Stimulated activated effector memory CD8-positive, alpha-beta T cell treated with anti-CD3 and anti-CD28 coated beads, Interleukin-12 subunit alpha, Interleukin-12 subunit beta, amount 100 ng/mL, for 72 hours (primary cell): Measurements from ENCODE around the gene SELENOF.

Experiments used
- ATAC-seq: fragments of 150-1000 bp; cut with Tn5 transposase; 2 replicates; pipeline ENCODE4 v1.10.0; 2021
- DNase-seq, 2 donors: peaks; one replicate each; pipeline ENCODE4 v3.0.0; 2021 to 2022; ENCODE audit warnings: low spot score in 2 of 2
- H3K27ac Mint-ChIP-seq: one replicate; pipeline ENCODE4 v1.8.0; 2022; ENCODE audit warnings: mild to moderate bottlenecking, mixed read lengths
- H3K36me3 Mint-ChIP-seq: one replicate; pipeline ENCODE4 v1.8.0; 2022; ENCODE audit warnings: mild to moderate bottlenecking, mixed read lengths
- H3K4me1 Mint-ChIP-seq: one replicate; pipeline ENCODE4 v1.8.0; 2022; ENCODE audit warnings: mixed read lengths
- H3K4me3 Mint-ChIP-seq: one replicate; pipeline ENCODE4 v1.8.0; 2022; ENCODE audit warnings: mild to moderate bottlenecking, mixed read lengths
- H3K9me3 Mint-ChIP-seq: one replicate; pipeline ENCODE4 v1.8.0; 2022; ENCODE audit warnings: mixed read lengths

Gene SELENOF

GRCh38 chr1:86913896-86914600 lies at the start of gene SELENOF:
TSS of gene SELENOF (minus strand) at chr1:86914126. CDS start at chr1:86914111, 15 bp downstream.
- Mint-ChIP-seq H3K4me1 (peaks cover 39% of the 10 kb centered on the region), H3K9me3 (no peaks in the 10 kb centered on the region), H3K4me3 (no peak within 1 kb of the TSS), H3K36me3 (peaks cover 13% of the 10 kb centered on the region), H3K27ac (no peak within 1 kb of the TSS)
- peak; percentile 88 to 99 for DNase-seq
- peak; percentile 94 for ATAC-seq

- H3K36me3 Mint-ChIP-seq: no peaks in the 10 kb centered on the region
- H3K9me3 Mint-ChIP-seq: no peaks in the 10 kb centered on the region
- DNase-seq: no peak
- no peak for ATAC-seq
- no peaks in the 10 kb centered on the region for H3K4me1 Mint-ChIP-seq
- H3K4me3 Mint-ChIP-seq: no peak overlapping the region
- no peak overlapping the region for H3K27ac Mint-ChIP-seq
These were observed 46.6 kb upstream of the SELENOF start for GRCh38 chr1:86960548-86960947.

- Mint-ChIP-seq H3K36me3 (no peaks in the 10 kb centered on the region), H3K4me3 (no peak overlapping the region), H3K9me3 (no peaks in the 10 kb centered on the region), H3K27ac (no peak overlapping the region), H3K4me1 (no peaks in the 10 kb centered on the region)
- ATAC-seq (no peak), DNase-seq (no peak)
These were observed 43.3 kb upstream of the SELENOF start for GRCh38 chr1:86957221-86957620.

- Mint-ChIP-seq H3K27ac (no peak overlapping the region), H3K4me1 (no peaks in the 10 kb centered on the region), H3K4me3 (no peak overlapping the region), H3K9me3 (no peaks in the 10 kb centered on the region), H3K36me3 (no peaks in the 10 kb centered on the region)
- DNase-seq (no peak), ATAC-seq (no peak)
These were observed 42.3 kb upstream of the SELENOF start for GRCh38 chr1:86956221-86956620.

- Mint-ChIP-seq H3K4me1 (no peaks in the 10 kb centered on the region), H3K27ac (no peak overlapping the region), H3K4me3 (no peak overlapping the region), H3K9me3 (no peaks in the 10 kb centered on the region), H3K36me3 (no peaks in the 10 kb centered on the region)
- no peak for ATAC-seq
- no peak for DNase-seq
These were observed 41.8 kb upstream of the SELENOF start for GRCh38 chr1:86955678-86956077.

- no peak for DNase-seq
- H3K36me3 Mint-ChIP-seq: no peaks in the 10 kb centered on the region
- no peaks in the 10 kb centered on the region for H3K9me3 Mint-ChIP-seq
- no peak for ATAC-seq
- H3K27ac Mint-ChIP-seq: no peak overlapping the region
- H3K4me3 Mint-ChIP-seq: no peak overlapping the region
- peaks cover 5% of the 10 kb centered on the region for H3K4me1 Mint-ChIP-seq
These were observed 39.2 kb upstream of the SELENOF start for GRCh38 chr1:86953167-86953566.

- Mint-ChIP-seq H3K4me1 (peaks cover 5% of the 10 kb centered on the region), H3K27ac (no peak overlapping the region), H3K36me3 (no peaks in the 10 kb centered on the region), H3K9me3 (no peaks in the 10 kb centered on the region), H3K4me3 (no peak overlapping the region)
- no peak for ATAC-seq
- no peak for DNase-seq
These were observed 37.5 kb upstream of the SELENOF start for GRCh38 chr1:86951430-86951829.

GRCh38 chr1:86950712-86951419 lies 36.9 kb upstream of the SELENOF start:
- no peaks in the 10 kb centered on the region for H3K36me3 Mint-ChIP-seq
- peaks cover 5% of the 10 kb centered on the region for H3K4me1 Mint-ChIP-seq
- DNase-seq (no peak), ATAC-seq (no peak)
- no peaks in the 10 kb centered on the region for H3K9me3 Mint-ChIP-seq
- H3K4me3 Mint-ChIP-seq: no peak overlapping the region
- H3K27ac Mint-ChIP-seq: no peak overlapping the region

- H3K27ac Mint-ChIP-seq: no peak overlapping the region
- DNase-seq: no peak
- peaks cover 5% of the 10 kb centered on the region for H3K4me1 Mint-ChIP-seq
- H3K4me3 Mint-ChIP-seq: no peak overlapping the region
- ATAC-seq: no peak
- H3K9me3 Mint-ChIP-seq: no peaks in the 10 kb centered on the region
- H3K36me3 Mint-ChIP-seq: no peaks in the 10 kb centered on the region
These were observed 34.3 kb upstream of the SELENOF start for GRCh38 chr1:86948212-86948611.

GRCh38 chr1:86942743-86943142 lies 28.8 kb upstream of the SELENOF start:
- DNase-seq: no peak
- no peak overlapping the region for H3K4me3 Mint-ChIP-seq
- no peaks in the 10 kb centered on the region for H3K36me3 Mint-ChIP-seq
- no peak overlapping the region for H3K27ac Mint-ChIP-seq
- ATAC-seq: no peak
- no peaks in the 10 kb centered on the region for H3K9me3 Mint-ChIP-seq
- no peaks in the 10 kb centered on the region for H3K4me1 Mint-ChIP-seq

GRCh38 chr1:86942042-86942441 lies 28.1 kb upstream of the SELENOF start:
- Mint-ChIP-seq H3K4me1 (no peaks in the 10 kb centered on the region), H3K36me3 (no peaks in the 10 kb centered on the region), H3K9me3 (no peaks in the 10 kb centered on the region), H3K4me3 (no peak overlapping the region), H3K27ac (no peak overlapping the region)
- ATAC-seq (no peak), DNase-seq (no peak)

GRCh38 chr1:86940599-86940998 lies 26.7 kb upstream of the SELENOF start:
- Mint-ChIP-seq H3K27ac (no peak overlapping the region), H3K36me3 (no peaks in the 10 kb centered on the region), H3K9me3 (no peaks in the 10 kb centered on the region), H3K4me1 (no peaks in the 10 kb centered on the region), H3K4me3 (no peak overlapping the region)
- DNase-seq: no peak
- ATAC-seq: no peak

GRCh38 chr1:86939406-86939805 lies 25.5 kb upstream of the SELENOF start:
- ATAC-seq (no peak), DNase-seq (no peak)
- Mint-ChIP-seq H3K27ac (no peak overlapping the region), H3K9me3 (no peaks in the 10 kb centered on the region), H3K4me1 (no peaks in the 10 kb centered on the region), H3K4me3 (no peak overlapping the region), H3K36me3 (no peaks in the 10 kb centered on the region)

- Mint-ChIP-seq H3K27ac (no peak overlapping the region), H3K4me3 (no peak overlapping the region), H3K36me3 (no peaks in the 10 kb centered on the region), H3K4me1 (no peaks in the 10 kb centered on the region), H3K9me3 (no peaks in the 10 kb centered on the region)
- ATAC-seq: no peak
- DNase-seq: no peak
These were observed 24.9 kb upstream of the SELENOF start for GRCh38 chr1:86938855-86939254.

- H3K4me3 Mint-ChIP-seq: no peak overlapping the region
- H3K27ac Mint-ChIP-seq: no peak overlapping the region
- no peaks in the 10 kb centered on the region for H3K4me1 Mint-ChIP-seq
- no peaks in the 10 kb centered on the region for H3K9me3 Mint-ChIP-seq
- no peaks in the 10 kb centered on the region for H3K36me3 Mint-ChIP-seq
- ATAC-seq: no peak
- DNase-seq: no peak
These were observed 24.5 kb upstream of the SELENOF start for GRCh38 chr1:86938450-86938849.
